H1 (cell line): ENCODE measurements around the gene IGFBP3. TPM values are rescaled to one million over a fixed set of nuclear protein-coding genes. Genes with fewer than 3 reads are reported as not detected.

Source experiments
- CTCF ChIA-PET: fragments of 300-600 bp; sonication (Branson Sonifier 250); formaldehyde crosslinking; loops from one replicate; lab custom pipeline; 2021; ENCODE audit not compliant: partially characterized antibody; lab: Charles Lee
- POLR2A ChIA-PET: fragments of 300-600 bp; sonication (Branson Sonifier 250); formaldehyde crosslinking; loops from one replicate; lab custom pipeline; 2021; ENCODE audit warnings: inconsistent platforms; ENCODE audit not compliant: partially characterized antibody; lab: Charles Lee
- DNase-seq, 2 experiments: peaks; one replicate each; pipeline versions ENCODE4 v3.0.0 to v3.0.0-alpha.2; 2010 to 2022; ENCODE audit warnings: low spot score in 2 of 2, low read depth in 1 of 2, mixed read lengths in 1 of 2
- FAIRE-seq: peaks from 2 replicates; lab custom pipeline; 2011; peaks lifted over from hg19 to GRCh38; lab: Jason Lieb, UNC
- H2AFZ ChIP-seq: 2 replicates; pipeline ENCODE4 v1.8.1; 2012; ENCODE audit warnings: low read length, inconsistent platforms
- H2AK5ac ChIP-seq: 2 replicates; pipeline ENCODE4 v1.6.1; 2013; ENCODE audit warnings: low read depth, low read length
- H2BK120ac ChIP-seq: replicated peaks from 2 replicates; pipeline ENCODE3; 2013; ENCODE audit warnings: low read depth, low read length, inconsistent platforms
- H2BK12ac ChIP-seq: 2 replicates; pipeline ENCODE4 v1.6.1; 2013; ENCODE audit warnings: low read depth, low read length
- H2BK15ac ChIP-seq: 2 replicates; pipeline ENCODE4 v1.6.1; 2013; ENCODE audit warnings: low read length
- H2BK20ac ChIP-seq: 2 replicates; pipeline ENCODE4 v1.6.1; 2013; ENCODE audit warnings: low read length
- H2BK5ac ChIP-seq: 2 replicates; pipeline ENCODE4 v1.6.1; 2013; ENCODE audit warnings: low read depth, low read length
- H3K14ac ChIP-seq: 2 replicates; pipeline ENCODE4 v1.6.1; 2013; ENCODE audit warnings: inconsistent platforms; ENCODE audit not compliant: insufficient read length
- H3K18ac ChIP-seq: 2 replicates; pipeline ENCODE4 v1.6.1; 2013; ENCODE audit warnings: low read length; ENCODE audit errors: extremely low read depth
- H3K23ac ChIP-seq: 2 replicates; pipeline ENCODE4 v1.6.1; 2013; ENCODE audit warnings: inconsistent platforms; ENCODE audit not compliant: insufficient read length
- H3K23me2 ChIP-seq: 2 replicates; pipeline ENCODE4 v1.6.1; 2013; ENCODE audit warnings: low read depth, low read length
- H3K27ac ChIP-seq: 2 replicates; pipeline ENCODE4 v1.6.1; 2011; ENCODE audit warnings: low read depth, low read length, inconsistent platforms
- H3K27me3 ChIP-seq, 4 experiments: replicated peaks in 1 of 4; 1 replicate in 1 of 4; 2 replicates in 3 of 4; pipeline versions ENCODE4 v1.6.1 to v1.8.1; 2011 to 2013; ENCODE audit warnings: low read length in 3 of 4, mild to moderate bottlenecking in 3 of 4, inconsistent platforms in 2 of 4, mixed read lengths in 2 of 4, moderate library complexity in 1 of 4; ENCODE audit not compliant: control insufficient read depth in 3 of 4, insufficient read depth in 3 of 4; ENCODE audit errors: extremely low read depth in 1 of 4
- H3K36me3 ChIP-seq, 4 experiments: 2 replicates each; pipeline versions ENCODE4 v1.6.1 to v1.8.1; 2011 to 2013; ENCODE audit warnings: mild to moderate bottlenecking in 4 of 4, low read length in 3 of 4, moderate library complexity in 2 of 4, control low read depth in 1 of 4, inconsistent platforms in 1 of 4; ENCODE audit not compliant: insufficient read depth in 4 of 4, control insufficient read depth in 2 of 4
- H3K4ac ChIP-seq: replicated peaks from 2 replicates; pipeline ENCODE3; 2013; ENCODE audit warnings: low read length, low read depth, mixed read lengths, inconsistent platforms; ENCODE audit not compliant: insufficient read length
- H3K4me1 ChIP-seq, 4 experiments: replicated peaks in 1 of 4; 1 replicate in 1 of 4; 2 replicates in 3 of 4; pipeline versions ENCODE4 v1.6.1 to v1.8.1; 2011 to 2013; ENCODE audit warnings: low read length in 3 of 4, inconsistent platforms in 2 of 4, mixed read lengths in 1 of 4; ENCODE audit not compliant: insufficient read depth in 4 of 4, control insufficient read depth in 3 of 4
- H3K4me2 ChIP-seq, 2 experiments: 2 replicates each; pipeline versions ENCODE4 v1.6.1 to v1.8.1; 2011 to 2013; ENCODE audit warnings: low read depth in 2 of 2, low read length in 2 of 2, control low read depth in 1 of 2, inconsistent platforms in 1 of 2, mild to moderate bottlenecking in 1 of 2; ENCODE audit not compliant: insufficient read depth in 1 of 2
- H3K4me3 ChIP-seq, 4 experiments: fragments of 200-600, 300-600 bp in 1 of 4; sonication (generic), shearing (Covaris generic), sonication (Bioruptor Twin) in 1 of 4; 2 replicates each; pipeline versions ENCODE4 v1.5.1 to v1.8.1; 2011 to 2016; ENCODE audit warnings: low read length in 4 of 4, low read depth in 3 of 4, control low read depth in 2 of 4, inconsistent platforms in 2 of 4, mild to moderate bottlenecking in 2 of 4, mixed read lengths in 1 of 4, moderate library complexity in 1 of 4; ENCODE audit not compliant: insufficient read depth in 2 of 4; ENCODE audit errors: extremely low read depth in 1 of 4
- H3K56ac ChIP-seq: replicated peaks from 2 replicates; pipeline ENCODE3; 2013; ENCODE audit warnings: low read depth, mild to moderate bottlenecking, mixed read lengths, low read length, inconsistent platforms; ENCODE audit not compliant: insufficient read length
- H3K79me1 ChIP-seq: 2 replicates; pipeline ENCODE4 v1.6.1; 2013; ENCODE audit warnings: low read depth, low read length, control low read depth
- H3K79me2 ChIP-seq, 2 experiments: 2 replicates each; pipeline versions ENCODE4 v1.6.1 to v1.8.1; 2012 to 2013; ENCODE audit warnings: low read length in 2 of 2, mild to moderate bottlenecking in 2 of 2, inconsistent platforms in 1 of 2; ENCODE audit not compliant: insufficient read depth in 2 of 2, control insufficient read depth in 1 of 2
- H3K9ac ChIP-seq, 4 experiments: replicated peaks in 1 of 4; 1 replicate in 1 of 4; 2 replicates in 3 of 4; pipeline versions ENCODE4 v1.6.1 to v1.8.1; 2011 to 2013; ENCODE audit warnings: low read depth in 3 of 4, low read length in 3 of 4, control low read depth in 2 of 4, mild to moderate bottlenecking in 2 of 4, moderate library complexity in 2 of 4, inconsistent platforms in 1 of 4; ENCODE audit errors: extremely low read depth in 1 of 4
- H3K9me3 ChIP-seq, 2 experiments: 2 replicates each; pipeline versions ENCODE4 v1.6.1 to v1.8.1; 2012 to 2013; ENCODE audit warnings: mild to moderate bottlenecking in 2 of 2, moderate library complexity in 2 of 2, control low read depth in 1 of 2, inconsistent platforms in 1 of 2, low read depth in 1 of 2, low read length in 1 of 2, mixed read lengths in 1 of 2; ENCODE audit not compliant: insufficient read depth in 2 of 2
- H4K20me1 ChIP-seq, 2 experiments: replicated peaks in 1 of 2; 2 replicates each; pipeline versions ENCODE3 to v1.8.1; 2011 to 2013; ENCODE audit warnings: inconsistent platforms in 2 of 2, low read length in 2 of 2, mild to moderate bottlenecking in 1 of 2; ENCODE audit not compliant: insufficient read depth in 2 of 2, control insufficient read depth in 1 of 2
- H4K5ac ChIP-seq: 2 replicates; pipeline ENCODE4 v1.6.1; 2013; ENCODE audit warnings: low read length, low read depth, mixed read lengths, inconsistent platforms; ENCODE audit not compliant: insufficient read length
- H4K8ac ChIP-seq: 2 replicates; pipeline ENCODE4 v1.8.0; 2013; ENCODE audit warnings: mild to moderate bottlenecking, moderate library complexity, low read length, inconsistent platforms; ENCODE audit not compliant: insufficient read depth; ENCODE audit errors: extremely low read depth
- H4K91ac ChIP-seq: replicated peaks from 2 replicates; pipeline ENCODE3; 2013; ENCODE audit warnings: low read length, mixed read lengths, inconsistent platforms; ENCODE audit not compliant: insufficient read length
- EGR1 ChIP-seq: IDR thresholded peaks from 2 replicates; pipeline ENCODE4 v1.6.1; 2011; ENCODE audit warnings: low read depth, low read length, borderline replicate concordance
- RBBP5 ChIP-seq: IDR thresholded peaks from 2 replicates; pipeline ENCODE4 v1.7.1; 2012; ENCODE audit warnings: low read depth, mild to moderate bottlenecking, inconsistent platforms, low read length, moderate library complexity, borderline replicate concordance
- WGBS, 2 experiments: shearing (Covaris generic) in 1 of 2; methylation state at CpG; one replicate each; pipeline versions ENCODE4 v1.1.6 to v1.1.7; 2013 to 2015; ENCODE audit warnings: low lambda C conversion rate in 2 of 2, mixed read lengths in 2 of 2, inconsistent platforms in 1 of 2, low coverage in 1 of 2, missing lambda C conversion rate in 1 of 2; ENCODE audit not compliant: insufficient replicate concordance in 2 of 2, insufficient coverage in 1 of 2, insufficient read length in 1 of 2; ENCODE audit errors: extremely low coverage in 1 of 2, missing lambda C conversion rate in 1 of 2; 5-methylcytosine and 5-hydroxymethylcytosine counted together
- polyA plus RNA-seq, 7 experiments: library from polyadenylated mRNA; depleted of rRNA in 3 of 7; stranded (reverse) in 5 of 7; unstranded in 2 of 7; fragments of >200 nt in 5 of 7; fragments of 200-250 nt in 2 of 7; gene quantifications; 1 replicate in 5 of 7; 2 replicates in 1 of 7; 4 replicates in 1 of 7; pipeline versions ENCODE4 v1.2.1 to v1.2.3, GENCODE V29; 2011 to 2013; ENCODE audit warnings: missing spikeins in 2 of 7, mixed read lengths in 2 of 7
- total RNA-seq: library from RNA; stranded (reverse); fragmentation: NEBNext Ultra II Directional; extraction: Animal tissue kit (Norgen Biotek cat#: 25700); gene quantifications from 2 replicates; pipeline ENCODE4 v1.2.1, GENCODE V29; 2021
- TF ChIP-seq, protein P1 (sequence below): IDR thresholded peaks from 2 replicates; pipeline ENCODE4 v1.6.1; 2012; ENCODE audit warnings: inconsistent platforms
- TF ChIP-seq, protein P2 (sequence below): IDR thresholded peaks from 2 replicates; pipeline ENCODE4 v1.6.1; 2012; ENCODE audit warnings: inconsistent platforms

The IGFBP3 gene
- total and polyA plus RNA-seq, 2 of the 8 experiments (the other 6 are each of a cell fraction or from before 2014, with no cell fraction given): 5.5 to 12.1 TPM

DNA sequence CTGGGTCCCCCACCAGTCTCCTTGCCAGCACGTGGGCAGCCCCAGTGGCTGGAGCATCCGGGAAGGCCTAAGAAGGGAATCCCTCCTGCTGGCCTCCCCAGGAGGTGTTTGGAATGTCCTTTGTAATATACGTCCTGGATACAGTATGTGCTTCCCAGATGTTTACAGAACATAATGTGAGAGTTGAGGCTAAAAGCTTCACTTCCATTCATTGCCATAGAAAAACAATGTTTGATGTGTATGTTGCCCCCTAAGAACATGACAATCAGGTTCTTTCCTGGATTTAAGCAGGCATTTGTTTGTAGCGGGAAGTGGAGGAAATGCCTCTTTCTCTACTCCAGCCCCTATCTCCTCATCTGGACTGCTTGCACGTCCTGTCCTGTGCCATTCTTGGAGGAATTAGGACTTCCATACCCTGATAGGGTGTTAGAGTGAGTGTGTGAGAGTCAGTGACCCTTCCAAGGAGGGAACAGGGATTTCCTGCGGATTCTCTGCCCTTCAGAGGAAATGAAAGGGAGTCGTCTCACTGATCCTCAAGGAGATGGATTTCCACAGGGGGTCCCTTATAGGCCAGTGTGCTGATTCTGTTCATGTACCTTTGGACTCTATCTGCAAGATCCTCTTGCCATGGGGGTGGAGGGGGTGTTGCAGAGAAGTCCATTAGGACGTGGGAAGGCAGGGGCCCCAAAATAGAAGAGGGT, 31.6 kb downstream of the IGFBP3 start:
- Histone ChIP-seq H3K4me1 (peaks cover 2 to 15% (median 9%) of the 10 kb centered on the region in 4 experiments), H3K79me1 (no peaks in the 10 kb centered on the region), H3K4me3 (peak overlapping the region in 3 of 4 experiments; percentile 25 to 60 (median 32); a peak in 4 of 8 replicates), H3K4me2 (peak overlapping the region; percentile 92 to 94), H2BK12ac (no peak overlapping the region), H2BK15ac (no peak overlapping the region), H4K20me1 (no peaks in the 10 kb centered on the region), H4K8ac (no peak overlapping the region), H3K79me2 (no peaks in the 10 kb centered on the region), H3K36me3 (no peaks in the 10 kb centered on the region), H2BK20ac (no peak overlapping the region), H4K5ac (no peak overlapping the region), H3K4ac (no peak overlapping the region), H2AK5ac (no peak overlapping the region), H3K56ac (no peak overlapping the region), H3K18ac (no peak overlapping the region), H2BK5ac (no peak overlapping the region), H4K91ac (no peak overlapping the region), H3K27me3 (peaks cover 23 to 42% (median 35%) of the 10 kb centered on the region in 4 experiments), H3K9ac (no peak overlapping the region), H3K14ac (no peak overlapping the region), H3K23ac (no peak overlapping the region), H2AFZ (no peak overlapping the region), H2BK120ac (no peak overlapping the region), H3K27ac (no peak overlapping the region), H3K9me3 (no peaks in the 10 kb centered on the region), H3K23me2 (peaks cover 11% of the 10 kb centered on the region; the same call in 1 of the 2 replicates)
- TF ChIP-seq RBBP5 (no peak), EGR1 (no peak)
- TF ChIP-seq, protein P1, sequence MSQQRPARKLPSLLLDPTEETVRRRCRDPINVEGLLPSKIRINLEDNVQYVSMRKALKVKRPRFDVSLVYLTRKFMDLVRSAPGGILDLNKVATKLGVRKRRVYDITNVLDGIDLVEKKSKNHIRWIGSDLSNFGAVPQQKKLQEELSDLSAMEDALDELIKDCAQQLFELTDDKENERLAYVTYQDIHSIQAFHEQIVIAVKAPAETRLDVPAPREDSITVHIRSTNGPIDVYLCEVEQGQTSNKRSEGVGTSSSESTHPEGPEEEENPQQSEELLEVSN: 0 out of 2 replicates have a peak, but pooled peaks have one; percentile 9
- TF ChIP-seq, protein P2, sequence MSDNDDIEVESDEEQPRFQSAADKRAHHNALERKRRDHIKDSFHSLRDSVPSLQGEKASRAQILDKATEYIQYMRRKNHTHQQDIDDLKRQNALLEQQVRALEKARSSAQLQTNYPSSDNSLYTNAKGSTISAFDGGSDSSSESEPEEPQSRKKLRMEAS: 0 out of 2 replicates have a peak, but pooled peaks have one; percentile 37
- CTCF ChIA-PET: interaction anchor here (0.6 to 3.8 kb wide), 11 partner anchors 11 to 469 kb away, joined by 3 to 22 read pairs (median 5); no protein-coding TSS in a partner anchor
- WGBS, 2 experiments: 44% methylated on average over 8 of the region's 8 CpGs; no CpG with 5 or more reads in 1 of the 2 experiments
- DNase-seq: no peak
- FAIRE-seq: no peak
- POLR2A ChIA-PET: no interaction called here
